Smooth muscle cell of the pulmonary artery (primary cell): ENCODE data around the gene RPS10. TPM values are rescaled to one million over a fixed set of nuclear protein-coding genes. Genes with fewer than 3 reads are reported as not detected.

ENCODE experiments used
- total RNA-seq: library from RNA; depleted of rRNA; stranded (reverse); fragments of >200 nt; gene quantifications from 2 replicates; pipeline ENCODE4 v1.2.3, GENCODE V29; 2014

RPS10 gene
- 654 and 809 TPM in 2 replicates for total RNA-seq

DNA sequence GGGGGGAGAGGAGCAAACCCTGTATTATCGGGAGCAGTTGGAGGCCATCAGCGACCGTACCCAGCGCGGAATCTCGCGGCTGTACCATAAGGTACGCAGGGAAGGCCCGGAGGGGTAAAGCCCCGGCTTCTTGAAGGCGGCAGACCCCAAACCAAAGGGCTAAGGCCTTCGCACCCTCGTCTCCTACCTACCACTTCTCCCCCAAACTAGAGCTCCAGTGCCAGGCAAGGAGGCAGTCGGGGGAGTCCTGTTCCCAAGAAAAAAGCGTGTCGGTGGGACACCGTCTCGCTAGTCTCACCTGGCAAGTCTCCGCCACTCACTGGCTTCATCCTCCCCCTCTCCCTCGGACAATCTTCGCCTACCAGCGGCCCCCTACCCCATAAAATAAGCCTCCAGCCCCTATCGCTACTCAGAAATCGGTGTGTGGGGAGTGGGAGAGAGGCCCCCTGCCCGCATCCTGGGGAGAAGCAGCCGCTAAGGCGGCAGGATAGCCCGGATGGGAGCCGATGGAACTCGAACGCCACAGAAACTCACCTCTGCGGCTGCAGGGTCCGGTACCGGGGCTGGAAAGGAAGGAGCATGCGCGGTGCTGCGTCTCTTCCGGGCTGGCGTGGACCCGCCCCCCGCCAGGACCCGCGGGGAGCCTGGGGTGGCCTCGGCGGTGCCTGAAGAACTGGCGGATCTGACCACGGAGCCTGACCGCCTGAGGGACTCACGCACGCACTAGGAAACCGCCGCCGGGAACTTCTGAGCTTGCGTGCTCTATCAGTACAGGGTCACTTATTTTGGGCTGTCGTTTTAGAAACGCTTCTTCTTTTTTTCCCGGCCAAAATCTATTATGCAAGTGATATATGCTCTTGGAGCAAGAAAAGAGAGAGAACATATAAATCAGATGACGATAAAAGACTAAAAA is at the start of gene RPS10:
TSS of gene RPS10 (minus strand) at position 572 of the 913 bp plus-strand sequence. CDS start 848 bp downstream, outside the sequence.

GRCh38 chr6:34465531-34466241 is 39.8 kb upstream of the RPS10 start, which contains the start of gene PACSIN1:
Gene PACSIN1, plus strand, starts transcription at chr6:34466076. Its CDS starts 60,230 bp downstream, at chr6:34526306.

GRCh38 chr6:34392497-34393190 is 33.2 kb downstream of the RPS10 start, which contains the start of gene NUDT3:
Gene NUDT3, minus strand, starts transcription at chr6:34392669. Its CDS starts 307 bp downstream, at chr6:34392362.

Other genes starting within 250 kb of the RPS10 start
- gene HMGA1, start 189.2 kb downstream of the RPS10 start, total RNA-seq = 101 and 171 TPM in 2 replicates
- gene SMIM29, start 177.1 kb downstream of the RPS10 start, total RNA-seq = 27.0 and 36.0 TPM in 2 replicates
- 15.7 and 19.9 TPM in 2 replicates for gene NUDT3, start 33.4 kb downstream of the RPS10 start, total RNA-seq
- gene PACSIN1, start 40.0 kb upstream of the RPS10 start, total RNA-seq = 0.07 TPM in 1 of 2 replicates, not detected in the other
- not detected in 2 replicates for gene SPDEF, start 130.3 kb upstream of the RPS10 start, total RNA-seq